Naive thymus-derived CD8-positive, alpha-beta T cell (primary cell): ENCODE data around the gene CIITA. TPM values are rescaled to one million over a fixed set of nuclear protein-coding genes. Genes with fewer than 3 reads are reported as not detected.
"Not testable (repeated sequence)": the region's sequence is repeated elsewhere in the genome, so short reads cannot be mapped to it uniquely, and the experiment has no call there.

Source experiments
- ATAC-seq, 2 donors: fragments of 150-1000 bp; cut with Tn5 transposase in 1 of 2; sonication (Bioruptor Pico), chemical (Tn5 transposase) in 1 of 2; 1 replicate in 1 of 2; 2 replicates in 1 of 2; pipeline ENCODE4 v1.10.0; 2021; ENCODE audit warnings: mild to moderate bottlenecking in 2 of 2, moderate library complexity in 2 of 2
- POLR2A ChIA-PET: fragments of 350-600 bp; sonication (Branson Sonifier 250); formaldehyde crosslinking; loops from one replicate; lab custom pipeline; 2021; ENCODE audit warnings: antibody characterized with exemption; lab: Charles Lee
- DNase-seq, 10 donors: peaks; one replicate each; pipeline versions ENCODE4 v3.0.0 to v3.0.0-alpha.2; 2020 to 2022
- H3K27ac Mint-ChIP-seq, 10 donors: one replicate each; pipeline ENCODE4 v1.8.0; 2020 to 2022; ENCODE audit warnings: mild to moderate bottlenecking in 10 of 10, mixed read lengths in 10 of 10, moderate library complexity in 4 of 10, inconsistent platforms in 1 of 10
- H3K27me3 Mint-ChIP-seq, 5 donors: one replicate each; pipeline ENCODE4 v1.8.0; 2021 to 2022; ENCODE audit warnings: mixed read lengths in 5 of 5
- H3K36me3 Mint-ChIP-seq, 3 donors: one replicate each; pipeline ENCODE4 v1.8.0; 2020 to 2022; ENCODE audit warnings: mixed read lengths in 3 of 3, mild to moderate bottlenecking in 2 of 3, inconsistent platforms in 1 of 3
- H3K4me1 Mint-ChIP-seq, 4 donors: one replicate each; pipeline ENCODE4 v1.8.0; 2021 to 2022; ENCODE audit warnings: mixed read lengths in 4 of 4
- H3K4me3 Mint-ChIP-seq, 10 donors: one replicate each; pipeline ENCODE4 v1.8.0; 2020 to 2022; ENCODE audit warnings: mild to moderate bottlenecking in 10 of 10, mixed read lengths in 10 of 10, moderate library complexity in 6 of 10, inconsistent platforms in 1 of 10
- H3K9me3 Mint-ChIP-seq, 9 donors: one replicate each; pipeline ENCODE4 v1.8.0; 2020 to 2022; ENCODE audit warnings: mixed read lengths in 9 of 9, mild to moderate bottlenecking in 3 of 9, inconsistent platforms in 1 of 9, moderate library complexity in 1 of 9
- polyA plus RNA-seq, 3 donors: library from polyadenylated mRNA; unstranded; fragments of 300-500 nt; fragmentation: Illumina TruSeq; gene quantifications; one replicate each; pipeline ENCODE4 v1.2.3, GENCODE V29; 2021
- total RNA-seq, 8 experiments: library from RNA in 2 of 8; stranded (reverse) in 2 of 8; gene quantifications; one replicate each; pipeline ENCODE4 v1.2.3 and lab custom pipeline; 2021 to 2026

The CIITA gene
- total and polyA plus RNA-seq, 5 experiments from 2014 or later: 0.07 to 18.8 (median 0.80) TPM

GRCh38 chr16:10911267-10911666, 34.3 kb downstream of the CIITA start:
- H3K4me1 Mint-ChIP-seq: peaks cover 0 to 13% (median 1%) of the 10 kb centered on the region in 4 donors
- no peak overlapping the region for H3K4me3 Mint-ChIP-seq
- no peak for DNase-seq
- POLR2A ChIA-PET: no interaction called here
- ATAC-seq: no peak
- H3K36me3 Mint-ChIP-seq: peaks cover 0 to 2% (median 0%) of the 10 kb centered on the region in 3 donors
- H3K27ac Mint-ChIP-seq: peak overlapping the region in 1 of 10 donors; percentile 58
- no peaks in the 10 kb centered on the region for H3K9me3 Mint-ChIP-seq
- peaks cover 0 to 3% (median 0%) of the 10 kb centered on the region in 5 donors for H3K27me3 Mint-ChIP-seq

GRCh38 chr16:10916534-10916933, 39.5 kb downstream of the CIITA start:
- Mint-ChIP-seq H3K9me3 (no peaks in the 10 kb centered on the region), H3K27me3 (peaks cover 0 to 3% (median 0%) of the 10 kb centered on the region in 5 donors), H3K4me1 (peaks cover 0 to 26% (median 4%) of the 10 kb centered on the region in 4 donors), H3K4me3 (no peak overlapping the region), H3K36me3 (no peaks in the 10 kb centered on the region), H3K27ac (peak overlapping the region in 1 of 10 donors; percentile 22)
- POLR2A ChIA-PET: no interaction called here
- no peak for ATAC-seq
- DNase-seq: no peak

- POLR2A ChIA-PET: interaction anchor here (1.1 kb wide), 1 partner anchor 40 kb away, joined by 3 read pairs; no protein-coding TSS in a partner anchor
- no peaks in the 10 kb centered on the region for H3K9me3 Mint-ChIP-seq
- H3K27ac Mint-ChIP-seq: peak overlapping the region in 1 of 10 donors; percentile 66
- H3K36me3 Mint-ChIP-seq: peaks cover 0 to 3% (median 0%) of the 10 kb centered on the region in 3 donors
- peak; percentile 61 to 80 for ATAC-seq
- peaks cover 0 to 22% (median 4%) of the 10 kb centered on the region in 4 donors for H3K4me1 Mint-ChIP-seq
- DNase-seq: peak; percentile 48 to 81 (median 60)
- H3K4me3 Mint-ChIP-seq: no peak overlapping the region
- H3K27me3 Mint-ChIP-seq: peaks cover 0 to 3% (median 0%) of the 10 kb centered on the region in 5 donors
These were observed 41.4 kb downstream of the CIITA start for GRCh38 chr16:10918294-10919002.

GRCh38 chr16:10919003-10919351, 42.0 kb downstream of the CIITA start:
- Mint-ChIP-seq H3K4me3 (no peak overlapping the region), H3K27me3 (peaks cover 0 to 3% (median 0%) of the 10 kb centered on the region in 5 donors)

GRCh38 chr16:10920726-10921427, 43.9 kb downstream of the CIITA start:
- POLR2A ChIA-PET: no interaction called here
- no peak for ATAC-seq

More at GRCh38 chr16:10919003-10919351, 42.0 kb downstream of the CIITA start:
- peak overlapping the region in 1 of 10 donors; percentile 66 for H3K27ac Mint-ChIP-seq
- ATAC-seq (no peak), DNase-seq (no peak)
- POLR2A ChIA-PET: interaction anchor here (1.1 kb wide), 1 partner anchor 41 kb away, joined by 3 read pairs; no protein-coding TSS in a partner anchor
- H3K4me1 Mint-ChIP-seq: peaks cover 0 to 23% (median 3%) of the 10 kb centered on the region in 4 donors
- H3K9me3 Mint-ChIP-seq: no peaks in the 10 kb centered on the region
- H3K36me3 Mint-ChIP-seq: peaks cover 0 to 3% (median 2%) of the 10 kb centered on the region in 3 donors

GRCh38 chr16:10921536-10922327, 44.7 kb downstream of the CIITA start:
- H3K27ac Mint-ChIP-seq: peak overlapping the region in 1 of 10 donors; percentile 20
- H3K9me3 Mint-ChIP-seq: no peaks in the 10 kb centered on the region
- no peak overlapping the region for H3K4me3 Mint-ChIP-seq
- DNase-seq: no peak
- ATAC-seq: no peak
- POLR2A ChIA-PET: interaction anchor here (0.9 kb wide), 1 partner anchor 11 kb away, joined by 3 read pairs; no protein-coding TSS in a partner anchor
- peaks cover 0 to 19% (median 12%) of the 10 kb centered on the region in 3 donors for H3K36me3 Mint-ChIP-seq
- H3K4me1 Mint-ChIP-seq: peaks cover 0 to 17% (median 4%) of the 10 kb centered on the region in 4 donors
- H3K27me3 Mint-ChIP-seq: no peaks in the 10 kb centered on the region

More at GRCh38 chr16:10920726-10921427, 43.9 kb downstream of the CIITA start:
- Mint-ChIP-seq H3K4me3 (no peak overlapping the region), H3K27ac (peak overlapping the region in 1 of 10 donors; percentile 62), H3K9me3 (no peaks in the 10 kb centered on the region), H3K36me3 (peaks cover 0 to 12% (median 9%) of the 10 kb centered on the region in 3 donors), H3K4me1 (peaks cover 0 to 17% (median 4%) of the 10 kb centered on the region in 4 donors), H3K27me3 (peaks cover 0 to under 1% (median 0%) of the 10 kb centered on the region in 5 donors)
- DNase-seq: no peak

- no peak for ATAC-seq
- no peak for DNase-seq
- Mint-ChIP-seq H3K27me3 (no peaks in the 10 kb centered on the region), H3K9me3 (no peaks in the 10 kb centered on the region), H3K36me3 (peaks cover 0 to 26% (median 17%) of the 10 kb centered on the region in 3 donors), H3K27ac (peak overlapping the region in 2 of 10 donors; percentile 20 to 47), H3K4me3 (no peak overlapping the region), H3K4me1 (peaks cover 0 to 16% (median 4%) of the 10 kb centered on the region in 4 donors)
- POLR2A ChIA-PET: interaction anchor here (0.9 kb wide), 1 partner anchor 10 kb away, joined by 3 read pairs; no protein-coding TSS in a partner anchor
These were observed 45.5 kb downstream of the CIITA start for GRCh38 chr16:10922328-10923145.

- Mint-ChIP-seq H3K9me3 (no peaks in the 10 kb centered on the region), H3K4me1 (peaks cover 0 to 11% (median 5%) of the 10 kb centered on the region in 4 donors), H3K36me3 (peaks cover 5 to 32% (median 21%) of the 10 kb centered on the region in 3 donors), H3K4me3 (no peak overlapping the region), H3K27ac (peak overlapping the region in 1 of 10 donors; percentile 47), H3K27me3 (no peaks in the 10 kb centered on the region)
- ATAC-seq (no peak), DNase-seq (no peak)
- POLR2A ChIA-PET: no interaction called here
These were observed 46.2 kb downstream of the CIITA start for GRCh38 chr16:10923146-10923649.

- ATAC-seq (no peak), DNase-seq (no peak)
- Mint-ChIP-seq H3K36me3 (peaks cover 5 to 38% (median 21%) of the 10 kb centered on the region in 3 donors), H3K9me3 (no peaks in the 10 kb centered on the region), H3K4me3 (no peak overlapping the region), H3K4me1 (peaks cover 0 to 5% (median 4%) of the 10 kb centered on the region in 4 donors), H3K27ac (peak overlapping the region in 2 of 10 donors; percentile 11 to 42), H3K27me3 (no peaks in the 10 kb centered on the region)
- POLR2A ChIA-PET: no interaction called here
These were observed 46.7 kb downstream of the CIITA start for GRCh38 chr16:10923650-10924214.

GRCh38 chr16:10925285-10925684, 48.3 kb downstream of the CIITA start:
- H3K4me1 Mint-ChIP-seq, DNase-seq, H3K27me3 Mint-ChIP-seq, H3K27ac Mint-ChIP-seq, POLR2A ChIA-PET, H3K9me3 Mint-ChIP-seq, H3K4me3 Mint-ChIP-seq, ATAC-seq: not testable (repeated sequence)
- peaks cover 5 to 43% (median 24%) of the 10 kb centered on the region in 3 donors for H3K36me3 Mint-ChIP-seq

GRCh38 chr16:10926094-10926493, 49.1 kb downstream of the CIITA start:
- no peak for ATAC-seq
- DNase-seq: no peak
- Mint-ChIP-seq H3K4me1 (peaks cover 6 to 11% (median 7%) of the 10 kb centered on the region in 4 donors), H3K4me3 (no peak overlapping the region), H3K27me3 (no peaks in the 10 kb centered on the region), H3K9me3 (no peaks in the 10 kb centered on the region), H3K27ac (no peak overlapping the region), H3K36me3 (peaks cover 5 to 46% (median 24%) of the 10 kb centered on the region in 3 donors)
- POLR2A ChIA-PET: interaction anchor here (1.0 kb wide), 1 partner anchor 15 kb away, joined by 4 read pairs; no protein-coding TSS in a partner anchor
